Spleen (tissue), 11 donors: ENCODE data around the gene SPATA12. TPM values are rescaled to one million over a fixed set of nuclear protein-coding genes. Genes with fewer than 3 reads are reported as not detected.

Experiments used
- DNase-seq: peaks from one replicate; pipeline ENCODE4 v3.0.0-alpha.2; 2020
- H3K27ac ChIP-seq, 8 donors: fragments of 200-600 bp; sonication (generic) in 7 of 8; 1 replicate in 4 of 8; 2 replicates in 4 of 8; pipeline versions ENCODE4 v1.5.0 to v1.8.0; 2016 to 2021; ENCODE audit warnings: inconsistent platforms in 4 of 8, mild to moderate bottlenecking in 4 of 8, moderate library complexity in 1 of 8
- H3K27me3 ChIP-seq, 7 donors: fragments of 200-600 bp; sonication (generic) in 6 of 7; replicated peaks in 1 of 7; 1 replicate in 4 of 7; 2 replicates in 3 of 7; pipeline versions ENCODE4 v1.5.0 to v1.8.0; 2016 to 2021; ENCODE audit warnings: inconsistent platforms in 3 of 7, mild to moderate bottlenecking in 1 of 7
- H3K36me3 ChIP-seq, 6 donors: fragments of 200-600 bp; sonication (generic) in 5 of 6; 1 replicate in 4 of 6; 2 replicates in 2 of 6; pipeline versions ENCODE4 v1.5.0 to v1.8.0; 2016 to 2021; ENCODE audit warnings: inconsistent platforms in 2 of 6
- H3K4me1 ChIP-seq, 6 donors: fragments of 200-600 bp; sonication (generic) in 5 of 6; 1 replicate in 3 of 6; 2 replicates in 3 of 6; pipeline versions ENCODE4 v1.5.0 to v1.8.0; 2016 to 2021; ENCODE audit warnings: inconsistent platforms in 3 of 6
- H3K4me3 ChIP-seq, 8 donors: fragments of 200-600 bp; sonication (generic) in 7 of 8; 1 replicate in 4 of 8; 2 replicates in 4 of 8; pipeline versions ENCODE4 v1.5.0 to v1.8.0; 2016 to 2021; ENCODE audit warnings: inconsistent platforms in 4 of 8, mild to moderate bottlenecking in 4 of 8, moderate library complexity in 2 of 8
- H3K9me3 ChIP-seq, 8 donors: fragments of 200-600 bp; sonication (generic) in 7 of 8; 1 replicate in 4 of 8; 2 replicates in 4 of 8; pipeline versions ENCODE4 v1.5.0 to v1.8.0; 2016 to 2021; ENCODE audit warnings: inconsistent platforms in 4 of 8
- POLR2A ChIP-seq, 3 donors: fragments of 450-650 bp; IDR thresholded peaks; one replicate each; pipeline ENCODE4 v1.5.1; 2017; ENCODE audit warnings: antibody characterized with exemption in 3 of 3, mild to moderate bottlenecking in 1 of 3
- POLR2AphosphoS5 ChIP-seq, 3 donors: sonication (generic); formaldehyde crosslinking; IDR thresholded peaks; one replicate each; pipeline ENCODE4 v1.5.1; 2017; ENCODE audit warnings: antibody characterized with exemption in 3 of 3
- WGBS, 5 donors: extraction: QIAGEN DNeasy Blood & Tissue Kit in 3 of 5; methylation state at CpG; one replicate each; pipeline versions ENCODE4 v1.1.5 to v1.1.7; 2013 to 2018; 5-methylcytosine and 5-hydroxymethylcytosine counted together
- intact Hi-C: fragments of 100-400 bp; cut with DNase I; formaldehyde crosslinking; loops from one replicate; pipeline ENCODE4 v1.15.0; 2023; ENCODE audit warnings: low total_unique reads
- polyA plus RNA-seq, 3 donors: library from polyadenylated mRNA; stranded (reverse); fragments of 200-250 nt; gene quantifications; one replicate each; pipeline ENCODE4 v1.2.1, GENCODE V29; 2013
- total RNA-seq, 7 donors: library from RNA; depleted of rRNA in 3 of 7; stranded (reverse); fragments of >200 nt in 3 of 7; fragmentation: NEBNext Ultra II Directional in 4 of 7; extraction: Animal tissue kit (Norgen Biotek cat#: 25700) in 4 of 7; gene quantifications; one replicate each; pipeline versions ENCODE4 v1.1.0 to v1.2.1, GENCODE V29; 2016 to 2021
- TF ChIP-seq, protein P1 (sequence below), 11 experiments: fragments of 200-600 bp in 7 of 11; fragments of 450-650 bp in 4 of 11; sonication (generic) in 4 of 11; IDR thresholded peaks in 8 of 11; conservative IDR thresholded peaks in 3 of 11; 1 replicate in 7 of 11; 2 replicates in 4 of 11; pipeline versions ENCODE4 v1.4.0 to v1.8.0; 2016 to 2021; ENCODE audit warnings: antibody characterized with exemption in 11 of 11, inconsistent platforms in 4 of 11, mild to moderate bottlenecking in 1 of 11
- donor health status: healthy with polysubstance abuse.
- donor health status: DM: no; HTN: no; CAD: no; lungs with moderate emphysema.
- donor health status: DM: no; HTN: no; CAD: no.
- donor health status: Bipolar disorder and iron deficiency.
- donor health status: healthy.
- donor health status: DM: no; HTN: no; CAD: no.
- donor health status: DM: yes; HTN: yes; CAD: no.

SPATA12 gene
- total and polyA plus RNA-seq, 10 donors, result 0.13 to 0.34 (median 0.16) TPM; not detected in 5

DNA sequence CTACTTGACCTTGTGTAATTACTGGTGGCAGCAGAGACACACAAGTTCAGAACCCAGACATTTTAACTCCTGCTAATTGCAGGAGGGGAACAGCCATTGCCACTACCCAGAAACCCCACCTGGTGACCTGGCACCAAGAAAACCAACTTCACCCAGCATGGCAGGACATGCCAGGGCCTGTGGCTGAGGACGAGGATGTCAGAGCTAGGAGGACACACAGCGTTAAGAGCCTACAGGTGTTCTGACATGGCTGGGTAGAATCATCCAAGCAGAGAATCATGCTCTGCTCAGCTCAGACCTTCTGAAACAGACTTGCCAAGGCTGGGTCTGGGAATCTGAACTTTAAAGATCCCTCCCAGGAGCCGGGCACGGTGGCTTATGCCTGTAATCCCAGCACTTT, 11.7 kb upstream of the SPATA12 start:
- H3K27ac ChIP-seq, result no peak overlapping the region
- H3K27me3 ChIP-seq, result peaks cover 0 to 5% (median 0%) of the 10 kb centered on the region in 7 donors
- no peak overlapping the region for H3K4me3 ChIP-seq
- intact Hi-C loops, result no loop called here
- DNase-seq, result peak; percentile 50
- H3K36me3 ChIP-seq, result no peaks in the 10 kb centered on the region
- WGBS, 5 donors, result 71 to 86% (median 74%) methylated on average over 4 of the region's 4 CpGs
- H3K4me1 ChIP-seq, result peaks cover 0 to 14% (median 2%) of the 10 kb centered on the region in 6 donors
- H3K9me3 ChIP-seq, result no peaks in the 10 kb centered on the region
- TF ChIP-seq POLR2A (IDR thresholded peaks at IDR 0.05), result no peak
- TF ChIP-seq, protein P1, sequence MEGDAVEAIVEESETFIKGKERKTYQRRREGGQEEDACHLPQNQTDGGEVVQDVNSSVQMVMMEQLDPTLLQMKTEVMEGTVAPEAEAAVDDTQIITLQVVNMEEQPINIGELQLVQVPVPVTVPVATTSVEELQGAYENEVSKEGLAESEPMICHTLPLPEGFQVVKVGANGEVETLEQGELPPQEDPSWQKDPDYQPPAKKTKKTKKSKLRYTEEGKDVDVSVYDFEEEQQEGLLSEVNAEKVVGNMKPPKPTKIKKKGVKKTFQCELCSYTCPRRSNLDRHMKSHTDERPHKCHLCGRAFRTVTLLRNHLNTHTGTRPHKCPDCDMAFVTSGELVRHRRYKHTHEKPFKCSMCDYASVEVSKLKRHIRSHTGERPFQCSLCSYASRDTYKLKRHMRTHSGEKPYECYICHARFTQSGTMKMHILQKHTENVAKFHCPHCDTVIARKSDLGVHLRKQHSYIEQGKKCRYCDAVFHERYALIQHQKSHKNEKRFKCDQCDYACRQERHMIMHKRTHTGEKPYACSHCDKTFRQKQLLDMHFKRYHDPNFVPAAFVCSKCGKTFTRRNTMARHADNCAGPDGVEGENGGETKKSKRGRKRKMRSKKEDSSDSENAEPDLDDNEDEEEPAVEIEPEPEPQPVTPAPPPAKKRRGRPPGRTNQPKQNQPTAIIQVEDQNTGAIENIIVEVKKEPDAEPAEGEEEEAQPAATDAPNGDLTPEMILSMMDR (IDR thresholded peaks at IDR 0.05 in 8 of 11, conservative IDR thresholded peaks at IDR 0.05 in 3 of 11), result no peak
- no peak for TF ChIP-seq POLR2AphosphoS5 (IDR thresholded peaks at IDR 0.05)

DNA sequence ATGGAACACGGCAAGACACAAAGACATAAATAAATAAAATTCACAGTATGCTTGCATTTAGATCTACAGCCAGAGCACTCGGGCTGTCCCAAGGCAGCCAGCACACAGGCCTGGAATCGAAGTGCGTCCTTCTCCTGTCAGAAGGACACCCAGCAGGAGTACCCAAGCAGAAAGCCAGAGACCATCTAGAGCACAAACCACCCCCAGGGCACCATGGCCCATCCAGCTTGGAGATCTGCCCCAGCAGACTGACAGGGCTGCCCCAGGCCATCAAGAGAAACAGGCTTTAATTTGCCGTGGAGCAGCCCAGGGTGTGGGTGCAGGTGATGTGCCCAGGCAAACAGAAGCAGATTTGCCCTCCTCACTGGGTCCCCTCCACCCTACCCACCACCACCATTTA, 7.8 kb upstream of the SPATA12 start:
- Histone ChIP-seq H3K27me3 (peaks cover 0 to 15% (median 0%) of the 10 kb centered on the region in 7 donors), H3K4me1 (peaks cover 0 to 9% (median 1%) of the 10 kb centered on the region in 6 donors), H3K36me3 (no peaks in the 10 kb centered on the region), H3K27ac (no peak overlapping the region), H3K9me3 (no peaks in the 10 kb centered on the region), H3K4me3 (no peak overlapping the region)
- DNase-seq, result no peak
- intact Hi-C loops, result no loop called here
- WGBS, 5 donors, result 88 to 95% (median 89%) methylated on average over 5 of the region's 5 CpGs
- TF ChIP-seq POLR2A (IDR thresholded peaks at IDR 0.05), result no peak
- TF ChIP-seq, protein P1 (IDR thresholded peaks at IDR 0.05 in 8 of 11, conservative IDR thresholded peaks at IDR 0.05 in 3 of 11), result no peak
- no peak for TF ChIP-seq POLR2AphosphoS5 (IDR thresholded peaks at IDR 0.05)

DNA sequence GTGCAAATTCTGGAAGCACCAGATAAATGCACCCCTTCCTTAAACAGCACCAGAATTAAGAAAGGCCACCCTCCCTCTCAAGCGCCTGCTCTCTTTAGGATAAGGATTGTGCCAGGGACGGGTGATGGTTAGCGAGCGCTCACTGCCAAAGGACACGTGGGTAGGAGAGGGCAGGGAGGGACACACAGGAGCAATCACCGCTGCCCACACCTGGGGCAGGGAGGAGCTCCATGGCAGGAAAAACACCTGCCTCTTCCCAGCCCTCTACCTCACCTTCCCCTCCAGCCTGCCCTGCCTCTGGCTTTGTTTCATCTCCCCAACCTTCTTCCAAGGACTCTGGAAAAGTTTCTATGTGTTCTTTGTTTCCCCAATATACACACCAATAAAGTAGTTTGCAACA, 7.3 kb upstream of the SPATA12 start:
- no peak for DNase-seq
- no peak for TF ChIP-seq POLR2A (IDR thresholded peaks at IDR 0.05)
- TF ChIP-seq, protein P1 (IDR thresholded peaks at IDR 0.05 in 8 of 11, conservative IDR thresholded peaks at IDR 0.05 in 3 of 11), result no peak
- no peak for TF ChIP-seq POLR2AphosphoS5 (IDR thresholded peaks at IDR 0.05)

DNA sequence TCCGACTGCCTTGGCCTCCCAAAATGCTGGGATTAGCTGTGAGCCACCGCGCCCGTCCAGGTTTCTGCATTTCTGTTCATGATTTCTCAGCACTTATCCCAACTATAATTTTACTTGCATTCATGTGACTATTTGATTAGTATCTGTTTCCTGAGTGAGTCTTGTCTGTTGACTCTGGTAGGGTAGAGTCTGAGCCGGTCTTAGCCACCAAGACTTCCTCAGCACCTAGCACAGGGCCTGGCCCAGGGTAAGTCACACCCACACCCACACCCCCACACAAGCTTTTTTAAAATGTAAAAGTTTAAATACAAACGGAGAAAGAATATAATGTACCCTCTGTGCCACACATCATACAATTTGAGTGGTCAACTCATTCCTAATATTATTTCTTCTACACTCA, 3.1 kb upstream of the SPATA12 start:
- Histone ChIP-seq H3K27me3 (peaks cover 0 to 20% (median 0%) of the 10 kb centered on the region in 7 donors), H3K4me1 (peaks cover 0 to 17% (median 5%) of the 10 kb centered on the region in 6 donors), H3K4me3 (no peak overlapping the region), H3K36me3 (no peaks in the 10 kb centered on the region), H3K27ac (no peak overlapping the region), H3K9me3 (no peaks in the 10 kb centered on the region)
- WGBS, 5 donors, result 50 to 66% (median 62%) methylated on average over 6 of the region's 6 CpGs
- no peak for TF ChIP-seq POLR2A (IDR thresholded peaks at IDR 0.05)
- no peak for TF ChIP-seq POLR2AphosphoS5 (IDR thresholded peaks at IDR 0.05)
- TF ChIP-seq, protein P1 (IDR thresholded peaks at IDR 0.05 in 8 of 11, conservative IDR thresholded peaks at IDR 0.05 in 3 of 11), result no peak
- DNase-seq, result no peak
- intact Hi-C loops, result no loop called here

More for the DNA sequence above, 7.3 kb upstream of the SPATA12 start:
- Histone ChIP-seq H3K9me3 (no peaks in the 10 kb centered on the region), H3K4me1 (peaks cover 0 to 6% (median 0%) of the 10 kb centered on the region in 6 donors), H3K4me3 (no peak overlapping the region), H3K27me3 (peaks cover 0 to 15% (median 0%) of the 10 kb centered on the region in 7 donors), H3K27ac (no peak overlapping the region), H3K36me3 (no peaks in the 10 kb centered on the region)
- intact Hi-C loops, result no loop called here
- 89 to 97% (median 92%) methylated on average over 6 of the region's 6 CpGs for WGBS, 5 donors
